GM23248 (cell line): ENCODE data around the gene TCF12.

ENCODE experiments used
- EZH2 ChIP-seq: fragments of 200-600 bp; sonication (generic); IDR thresholded peaks from 2 replicates; pipeline ENCODE4 v1.6.1; 2018; ENCODE audit warnings: antibody characterized with exemption, mild to moderate bottlenecking; ENCODE audit not compliant: insufficient read depth, poor library complexity, severe bottlenecking
- EZH2phosphoT487 ChIP-seq: fragments of 200-600 bp; sonication (generic); IDR thresholded peaks from 2 replicates; pipeline ENCODE4 v1.6.1; 2018; ENCODE audit warnings: antibody characterized with exemption, moderate library complexity, mild to moderate bottlenecking, low read depth; ENCODE audit not compliant: insufficient read depth

DNA sequence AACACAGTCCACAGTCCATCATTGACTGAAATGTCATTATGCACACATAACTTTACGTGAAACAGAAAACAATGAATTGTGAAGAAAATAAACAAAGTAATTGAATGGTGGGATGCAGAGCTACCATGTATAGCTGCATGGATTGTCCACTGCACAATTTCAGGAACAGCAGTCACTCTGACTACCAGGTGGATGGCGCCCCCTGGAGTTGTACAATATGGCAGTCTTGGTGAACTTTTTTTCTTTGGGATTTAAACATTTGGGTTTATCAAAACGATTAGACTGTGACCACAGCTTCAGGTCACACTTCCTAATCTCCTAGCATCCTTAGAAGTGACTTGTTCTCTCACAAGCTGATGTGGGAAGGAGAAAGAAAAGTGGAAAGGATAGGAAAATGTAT is 48.9 kb upstream of the TCF12 start:
- TF ChIP-seq EZH2 (no peak), EZH2phosphoT487 (no peak)
